Hepatocyte (in vitro differentiated cells): ENCODE results near the gene UPF1.

ENCODE experiments used
- EZH2 ChIP-seq: fragments of 200-600 bp; sonication (generic); IDR thresholded peaks from 2 replicates; pipeline ENCODE4 v1.6.1; 2016; ENCODE audit warnings: antibody characterized with exemption, mild to moderate bottlenecking, borderline replicate concordance
- EZH2phosphoT487 ChIP-seq: fragments of 200-600 bp; sonication (generic); IDR thresholded peaks from one replicate; pipeline ENCODE4 v1.6.1; 2018; ENCODE audit warnings: antibody characterized with exemption, mild to moderate bottlenecking, low read depth, moderate library complexity; ENCODE audit not compliant: unreplicated experiment, severe bottlenecking
- TF ChIP-seq, protein P1 (sequence below): fragments of 200-600 bp; sonication (generic); IDR thresholded peaks from 2 replicates; pipeline ENCODE4 v1.5.1; 2016; ENCODE audit warnings: antibody characterized with exemption, mild to moderate bottlenecking; ENCODE audit not compliant: poor library complexity

DNA sequence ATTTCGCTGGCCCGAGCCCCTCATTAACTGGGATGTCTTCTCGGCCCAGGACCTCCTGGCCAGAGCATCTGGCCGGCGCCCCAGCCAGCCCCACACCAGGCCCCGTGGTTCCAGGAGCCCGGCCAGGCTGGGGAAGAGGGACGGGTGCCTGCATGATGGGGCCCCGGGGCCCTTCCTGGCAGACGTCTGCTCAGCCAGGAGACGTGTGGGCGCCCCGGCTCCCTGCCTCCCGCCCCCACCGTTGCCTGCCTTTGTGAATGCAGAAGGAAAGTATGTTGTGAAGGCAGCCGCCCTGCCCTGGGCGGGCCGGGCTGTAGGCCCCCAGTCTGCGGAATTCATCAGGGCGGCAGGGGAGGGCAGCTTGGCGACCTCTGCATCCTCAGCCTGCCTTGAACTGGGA, 36.2 kb upstream of the UPF1 start:
- TF ChIP-seq, protein P1, sequence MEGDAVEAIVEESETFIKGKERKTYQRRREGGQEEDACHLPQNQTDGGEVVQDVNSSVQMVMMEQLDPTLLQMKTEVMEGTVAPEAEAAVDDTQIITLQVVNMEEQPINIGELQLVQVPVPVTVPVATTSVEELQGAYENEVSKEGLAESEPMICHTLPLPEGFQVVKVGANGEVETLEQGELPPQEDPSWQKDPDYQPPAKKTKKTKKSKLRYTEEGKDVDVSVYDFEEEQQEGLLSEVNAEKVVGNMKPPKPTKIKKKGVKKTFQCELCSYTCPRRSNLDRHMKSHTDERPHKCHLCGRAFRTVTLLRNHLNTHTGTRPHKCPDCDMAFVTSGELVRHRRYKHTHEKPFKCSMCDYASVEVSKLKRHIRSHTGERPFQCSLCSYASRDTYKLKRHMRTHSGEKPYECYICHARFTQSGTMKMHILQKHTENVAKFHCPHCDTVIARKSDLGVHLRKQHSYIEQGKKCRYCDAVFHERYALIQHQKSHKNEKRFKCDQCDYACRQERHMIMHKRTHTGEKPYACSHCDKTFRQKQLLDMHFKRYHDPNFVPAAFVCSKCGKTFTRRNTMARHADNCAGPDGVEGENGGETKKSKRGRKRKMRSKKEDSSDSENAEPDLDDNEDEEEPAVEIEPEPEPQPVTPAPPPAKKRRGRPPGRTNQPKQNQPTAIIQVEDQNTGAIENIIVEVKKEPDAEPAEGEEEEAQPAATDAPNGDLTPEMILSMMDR: no peak
- TF ChIP-seq EZH2 (no peak), EZH2phosphoT487 (no peak)
